A549 (cell line): ENCODE data around the gene TMEM183A. TPM values are rescaled to one million over a fixed set of nuclear protein-coding genes. Genes with fewer than 3 reads are reported as not detected.

ENCODE experiments used
- ATAC-seq, 2 experiments: fragments of 200-7000 bp in 1 of 2; fragments of >200 bp in 1 of 2; cut with Nextera tagmentation in 1 of 2; cut with Tn5 transposase in 1 of 2; 3 replicates each; pipeline versions ENCODE4 v1.8.0 to v1.9.1; 2018 to 2020; ENCODE audit warnings: mild to moderate bottlenecking in 1 of 2, moderate library complexity in 1 of 2
- CTCF ChIA-PET: fragments of 300-600 bp; sonication (Branson Sonifier 250); formaldehyde crosslinking; extraction: SDS; loops from one replicate; lab custom pipeline; 2021; ENCODE audit warnings: antibody characterized with exemption, inconsistent platforms; lab: Yijun Ruan, JAX
- POLR2A ChIA-PET: fragments of 350-600 bp; formaldehyde crosslinking; extraction: SDS; loops from one replicate; lab custom pipeline; 2021; ENCODE audit warnings: antibody characterized with exemption, inconsistent platforms; lab: Yijun Ruan, JAX
- DNase-seq, 2 experiments: peaks; one replicate each; pipeline versions ENCODE4 v3.0.0 to v3.0.0-alpha.2; 2011 to 2016; ENCODE audit warnings: low read depth in 1 of 2, low spot score in 1 of 2
- FAIRE-seq: peaks from 2 replicates; lab custom pipeline; 2011; peaks lifted over from hg19 to GRCh38; lab: Jason Lieb, UNC
- H3K27ac ChIP-seq, 2 experiments: fragments of >200 bp; sonication (Bioruptor Twin); formaldehyde crosslinking; 3 replicates each; pipeline ENCODE4 v1.5.1; 2016 to 2017
- H3K4me1 ChIP-seq: fragments of >200 bp; sonication (Bioruptor Twin); formaldehyde crosslinking; 3 replicates; pipeline ENCODE4 v1.6.1; 2016
- H3K4me2 ChIP-seq: fragments of >200 bp; sonication (Bioruptor Twin); formaldehyde crosslinking; 3 replicates; pipeline ENCODE4 v1.6.1; 2016
- H3K4me3 ChIP-seq: fragments of >200 bp; sonication (Bioruptor Twin); formaldehyde crosslinking; 3 replicates; pipeline ENCODE4 v1.5.1; 2016
- H3K9me3 ChIP-seq: fragments of >200 bp; sonication (Bioruptor Twin); formaldehyde crosslinking; 3 replicates; pipeline ENCODE4 v1.6.1; 2016
- CBX8 ChIP-seq: fragments of 200-600 bp; sonication (generic); IDR thresholded peaks from 2 replicates; pipeline ENCODE4 v1.6.1; 2016
- CEBPB ChIP-seq, 2 experiments: fragments of >200 bp in 1 of 2; sonication (Bioruptor Twin) in 1 of 2; formaldehyde crosslinking in 1 of 2; IDR thresholded peaks; 2 replicates each; pipeline ENCODE4 v1.6.1; 2012 to 2016
- CHD4 ChIP-seq: fragments of 200-600 bp; sonication (generic); IDR thresholded peaks from 2 replicates; pipeline ENCODE4 v1.6.1; 2016; ENCODE audit warnings: antibody characterized with exemption, mild to moderate bottlenecking, borderline replicate concordance
- EHF ChIP-seq: fragments of 250-450 bp; sonication (Bioruptor Pico); IDR thresholded peaks from 2 replicates; pipeline ENCODE4 v1.5.0; 2020; ENCODE audit warnings: mild to moderate bottlenecking
- FOSB ChIP-seq: fragments of 250-450 bp; sonication (Bioruptor Pico); IDR thresholded peaks from 2 replicates; pipeline ENCODE4 v1.5.0; 2020; ENCODE audit warnings: mild to moderate bottlenecking, moderate library complexity
- FOSL2 ChIP-seq, 2 experiments: fragments of 450-650 bp in 1 of 2; fragments of >200 bp in 1 of 2; sonication (Bioruptor Twin) in 1 of 2; formaldehyde crosslinking; IDR thresholded peaks; 2 replicates each; pipeline versions ENCODE4 v1.5.0 to v1.6.1; 2016 to 2020; ENCODE audit warnings: mild to moderate bottlenecking in 1 of 2, moderate library complexity in 1 of 2
- FOXS1 ChIP-seq: fragments of 250-450 bp; sonication (Bioruptor Pico); IDR thresholded peaks from 2 replicates; pipeline ENCODE4 v1.5.0; 2020; ENCODE audit warnings: mild to moderate bottlenecking, moderate library complexity
- HEYL ChIP-seq: fragments of 250-450 bp; sonication (Bioruptor Pico); IDR thresholded peaks from 2 replicates; pipeline ENCODE4 v1.8.0; 2021; ENCODE audit warnings: mild to moderate bottlenecking, moderate library complexity
- HOXA7 ChIP-seq: fragments of 250-450 bp; sonication (Bioruptor Pico); IDR thresholded peaks from 2 replicates; pipeline ENCODE4 v1.5.0; 2020; ENCODE audit warnings: mild to moderate bottlenecking, moderate library complexity
- HOXB13 ChIP-seq: fragments of 250-450 bp; sonication (Bioruptor Pico); IDR thresholded peaks from 2 replicates; pipeline ENCODE4 v1.5.0; 2020; ENCODE audit warnings: low read depth, mild to moderate bottlenecking, moderate library complexity
- HOXB5 ChIP-seq: fragments of 250-450 bp; sonication (Bioruptor Pico); IDR thresholded peaks from 2 replicates; pipeline ENCODE4 v1.5.0; 2020; ENCODE audit warnings: mild to moderate bottlenecking, moderate library complexity
- JUN ChIP-seq, 2 experiments: fragments of >200 bp; sonication (Bioruptor Twin); formaldehyde crosslinking; IDR thresholded peaks; 2 replicates in 1 of 2; 3 replicates in 1 of 2; pipeline ENCODE4 v1.6.1; 2016 to 2017
- MAFK ChIP-seq: fragments of 450-650 bp; IDR thresholded peaks from 2 replicates; pipeline ENCODE4 v1.6.1; 2014; ENCODE audit not compliant: partially characterized antibody
- NPAS2 ChIP-seq: fragments of 250-450 bp; sonication (Bioruptor Pico); IDR thresholded peaks from 2 replicates; pipeline ENCODE4 v1.8.0; 2022; ENCODE audit warnings: mild to moderate bottlenecking, moderate library complexity, borderline replicate concordance
- POLR2A ChIP-seq: IDR thresholded peaks from 2 replicates; pipeline ENCODE4 v1.6.1; 2012; ENCODE audit warnings: mild to moderate bottlenecking, low read length
- POLR2AphosphoS2 ChIP-seq: conservative IDR thresholded peaks from 2 replicates; pipeline ENCODE4 v1.6.1; 2012; ENCODE audit warnings: low read length, improper control_type of control experiment, inconsistent platforms
- RCOR1 ChIP-seq: fragments of 150-350 bp; IDR thresholded peaks from 2 replicates; pipeline ENCODE4 v1.6.1; 2014; ENCODE audit warnings: antibody characterized with exemption, low read length, low read depth
- SMC3 ChIP-seq: fragments of >200 bp; sonication (Bioruptor Twin); formaldehyde crosslinking; IDR thresholded peaks from 3 replicates; pipeline ENCODE4 v1.6.1; 2018; ENCODE audit warnings: inconsistent platforms
- SREBF2 ChIP-seq: fragments of 450-650 bp; IDR thresholded peaks from 2 replicates; pipeline ENCODE4 v1.6.1; 2014; ENCODE audit warnings: mild to moderate bottlenecking, moderate library complexity
- TFCP2L1 ChIP-seq: fragments of 250-450 bp; sonication (Bioruptor Pico); IDR thresholded peaks from 2 replicates; pipeline ENCODE4 v1.5.0; 2021; ENCODE audit warnings: mild to moderate bottlenecking
- TP53 ChIP-seq: fragments of 250-450 bp; sonication (Bioruptor Pico); IDR thresholded peaks from 2 replicates; pipeline ENCODE4 v1.5.0; 2021; ENCODE audit warnings: mild to moderate bottlenecking, moderate library complexity
- ZC3H11A ChIP-seq: fragments of 450-650 bp; IDR thresholded peaks from 2 replicates; pipeline ENCODE4 v1.6.1; 2014; ENCODE audit warnings: antibody characterized with exemption, mild to moderate bottlenecking
- ZNF302 ChIP-seq: fragments of 250-450 bp; sonication (Bioruptor Pico); IDR thresholded peaks from 2 replicates; pipeline ENCODE4 v1.9.0; 2021; ENCODE audit warnings: inconsistent platforms, mild to moderate bottlenecking, moderate library complexity
- WGBS: methylation state at CpG from one replicate; pipeline ENCODE4 v1.1.6; 2017; ENCODE audit errors: missing lambda C conversion rate; 5-methylcytosine and 5-hydroxymethylcytosine counted together
- polyA plus RNA-seq, 4 experiments: library from polyadenylated mRNA; depleted of rRNA in 3 of 4; stranded (reverse); fragments of >200 nt; fragmentation: RNase III in 1 of 4; extraction: RNeasy Plus Mini Kit Qiagen cat#74134 plus additional on column Dnase treatment in 1 of 4; gene quantifications; 2 replicates in 3 of 4; 3 replicates in 1 of 4; pipeline ENCODE4 v1.2.3, GENCODE V29; 2011 to 2017
- TF ChIP-seq, protein P1 (sequence below): fragments of 450-650 bp; IDR thresholded peaks from 2 replicates; pipeline ENCODE4 v1.6.1; 2014; ENCODE audit warnings: antibody characterized with exemption
- TF ChIP-seq, protein P2 (sequence below): fragments of >200 bp; sonication (Bioruptor Twin); formaldehyde crosslinking; IDR thresholded peaks from 3 replicates; pipeline ENCODE4 v1.6.1; 2016

The TMEM183A gene
- polyA plus RNA-seq, 2 of the 4 experiments (the other 2 are of a cell fraction), result 48.4 to 114 TPM

DNA sequence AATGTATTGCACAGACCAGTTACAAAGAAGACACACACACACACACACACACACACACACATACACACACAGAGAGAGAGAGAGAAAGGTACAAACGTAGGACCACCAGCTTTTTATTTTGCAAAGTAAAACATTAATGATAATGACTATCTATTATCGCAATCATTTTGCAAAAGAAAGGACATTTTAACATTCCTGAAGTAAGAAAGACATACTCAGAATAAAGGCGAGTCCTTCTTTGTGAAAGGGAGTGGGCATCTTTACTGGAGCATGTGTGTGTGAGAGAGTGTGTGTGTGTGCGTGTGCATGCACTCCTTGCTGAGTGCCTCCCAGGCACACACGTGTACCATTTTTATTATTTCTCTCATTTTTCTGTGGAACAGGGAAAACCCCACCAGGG, 47.5 kb downstream of the TMEM183A start:
- H3K4me2 ChIP-seq, result no peak overlapping the region
- WGBS, result 60% methylated on average over 5 of the region's 5 CpGs
- CTCF ChIA-PET, result interaction anchor here (0.8 to 30.5 kb wide), 6 partner anchors 12 to 213 kb away, joined by 3 to 300 read pairs (median 3); partner anchors contain the start of gene ADORA1
- H3K4me1 ChIP-seq, result peaks cover 5% of the 10 kb centered on the region; the same call in 1 of the 3 replicates
- no peak for DNase-seq
- H3K27ac ChIP-seq, result no peak overlapping the region
- no peak for TF ChIP-seq SREBF2
- no peak for TF ChIP-seq CBX8
- TF ChIP-seq HOXB5 (CRISPR knock-in tag), result no peak
- no peak for TF ChIP-seq FOSB (CRISPR knock-in tag)
- TF ChIP-seq RCOR1, result no peak
- TF ChIP-seq JUN (IDR thresholded peaks at IDR 0.05), result no peak
- no peak for TF ChIP-seq EHF (CRISPR knock-in tag)
- no peak for TF ChIP-seq TP53
- TF ChIP-seq ZC3H11A, result no peak
- TF ChIP-seq, protein P1, sequence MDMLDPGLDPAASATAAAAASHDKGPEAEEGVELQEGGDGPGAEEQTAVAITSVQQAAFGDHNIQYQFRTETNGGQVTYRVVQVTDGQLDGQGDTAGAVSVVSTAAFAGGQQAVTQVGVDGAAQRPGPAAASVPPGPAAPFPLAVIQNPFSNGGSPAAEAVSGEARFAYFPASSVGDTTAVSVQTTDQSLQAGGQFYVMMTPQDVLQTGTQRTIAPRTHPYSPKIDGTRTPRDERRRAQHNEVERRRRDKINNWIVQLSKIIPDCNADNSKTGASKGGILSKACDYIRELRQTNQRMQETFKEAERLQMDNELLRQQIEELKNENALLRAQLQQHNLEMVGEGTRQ, result no peak
- no peak for TF ChIP-seq FOXS1 (CRISPR knock-in tag)
- TF ChIP-seq, protein P2, sequence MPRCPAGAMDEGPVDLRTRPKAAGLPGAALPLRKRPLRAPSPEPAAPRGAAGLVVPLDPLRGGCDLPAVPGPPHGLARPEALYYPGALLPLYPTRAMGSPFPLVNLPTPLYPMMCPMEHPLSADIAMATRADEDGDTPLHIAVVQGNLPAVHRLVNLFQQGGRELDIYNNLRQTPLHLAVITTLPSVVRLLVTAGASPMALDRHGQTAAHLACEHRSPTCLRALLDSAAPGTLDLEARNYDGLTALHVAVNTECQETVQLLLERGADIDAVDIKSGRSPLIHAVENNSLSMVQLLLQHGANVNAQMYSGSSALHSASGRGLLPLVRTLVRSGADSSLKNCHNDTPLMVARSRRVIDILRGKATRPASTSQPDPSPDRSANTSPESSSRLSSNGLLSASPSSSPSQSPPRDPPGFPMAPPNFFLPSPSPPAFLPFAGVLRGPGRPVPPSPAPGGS, result no peak
- no peak for TF ChIP-seq POLR2A
- no peak for TF ChIP-seq SMC3
- TF ChIP-seq NPAS2 (CRISPR knock-in tag), result no peak
- no peak for TF ChIP-seq TFCP2L1 (CRISPR knock-in tag)
- no peak for TF ChIP-seq ZNF302
- TF ChIP-seq, all 56 proteins: peak for 0
- H3K4me3 ChIP-seq, result no peak overlapping the region
- no peak for FAIRE-seq
- no peaks in the 10 kb centered on the region for H3K9me3 ChIP-seq
- ATAC-seq, result no peak
- POLR2A ChIA-PET, result no interaction called here

- ATAC-seq (peak in 1 of 2 experiments; percentile 64; a peak in 3 of 6 replicates), FAIRE-seq (no peak), DNase-seq (peak; percentile 19 to 25)
- Histone ChIP-seq H3K4me1 (peaks cover 5% of the 10 kb centered on the region; the same call in 1 of the 3 replicates), H3K9me3 (no peaks in the 10 kb centered on the region), H3K27ac (no peak overlapping the region), H3K4me2 (no peak overlapping the region)
- CTCF ChIA-PET, result interaction anchor here (0.8 to 30.5 kb wide), 9 partner anchors 16 to 214 kb away, joined by 3 to 300 read pairs (median 3); partner anchors contain the start of gene ADORA1
- 0 out of 2 replicates have a peak, but pooled peaks have one; percentile 9 for TF ChIP-seq POLR2A
- TF ChIP-seq, protein P2, result no peak
- TF ChIP-seq, all 56 proteins: peak for 1
- no peak overlapping the region for H3K4me3 ChIP-seq
- WGBS, result 80% methylated on average over 17 of the region's 24 CpGs
- POLR2A ChIA-PET, result no interaction called here
These were observed 48.1 kb downstream of the TMEM183A start for GRCh38 chr1:203055161-203055799.

- FAIRE-seq (no peak), ATAC-seq (no peak), DNase-seq (no peak)
- no peak overlapping the region for H3K4me3 ChIP-seq
- no peak overlapping the region for H3K4me2 ChIP-seq
- H3K4me1 ChIP-seq, result peaks cover 5% of the 10 kb centered on the region; the same call in 1 of the 3 replicates
- H3K9me3 ChIP-seq, result no peaks in the 10 kb centered on the region
- WGBS, result 88% methylated on average over 7 of the region's 7 CpGs
- POLR2A ChIA-PET, result no interaction called here
- TF ChIP-seq HOXB13 (CRISPR knock-in tag) (no peak), MAFK (no peak), FOXS1 (CRISPR knock-in tag) (no peak), POLR2AphosphoS2 (no peak), HEYL (no peak), CHD4 (no peak), HOXA7 (CRISPR knock-in tag) (no peak), CEBPB (IDR thresholded peaks at IDR 0.05) (no peak), FOSL2 (IDR thresholded peaks at IDR 0.05) (no peak), FOSL2 (CRISPR knock-in tag; IDR thresholded peaks at IDR 0.05) (no peak)
- CTCF ChIA-PET, result interaction anchor here (0.9 to 30.5 kb wide), 7 partner anchors 9 to 213 kb away, joined by 3 to 300 read pairs (median 4); no protein-coding TSS in a partner anchor
- no peak overlapping the region for H3K27ac ChIP-seq
These were observed 48.8 kb downstream of the TMEM183A start for GRCh38 chr1:203056012-203056411.
